GM19372 (cell line): ENCODE measurements around the gene C3orf52.

Experiments
- ATAC-seq: cut with Tn5 transposase; IDR thresholded peaks from one replicate; pipeline ENCODE4 v1.9.1; 2021; ENCODE audit warnings: mild to moderate bottlenecking, low read depth, moderate library complexity; ENCODE audit not compliant: unreplicated experiment

Gene C3orf52

GRCh38 chr3:112133626-112134334 is 47.6 kb downstream of the C3orf52 start:
- ATAC-seq: no peak

- ATAC-seq: no peak
Measured at GRCh38 chr3:112134335-112135124, 48.3 kb downstream of the C3orf52 start.

- ATAC-seq: no peak
Measured at GRCh38 chr3:112136046-112136445, 49.9 kb downstream of the C3orf52 start.

GRCh38 chr3:112136959-112137693 is 50.9 kb downstream of the C3orf52 start:
- no peak for ATAC-seq

GRCh38 chr3:112137781-112138180 is 51.6 kb downstream of the C3orf52 start:
- no peak for ATAC-seq

GRCh38 chr3:112138219-112138969 is 52.2 kb downstream of the C3orf52 start:
- ATAC-seq: no peak

GRCh38 chr3:112140584-112140983 is 54.4 kb downstream of the C3orf52 start:
- no peak for ATAC-seq

GRCh38 chr3:112141293-112141692 is 55.1 kb downstream of the C3orf52 start:
- ATAC-seq: no peak

GRCh38 chr3:112143251-112143650 is 57.1 kb downstream of the C3orf52 start:
- no peak for ATAC-seq

- ATAC-seq: no peak
Measured at GRCh38 chr3:112143689-112144088, 57.5 kb downstream of the C3orf52 start.

- ATAC-seq: no peak
Measured at GRCh38 chr3:112149136-112149535, 62.9 kb downstream of the C3orf52 start.

GRCh38 chr3:112167758-112168157 is 81.6 kb downstream of the C3orf52 start:
- ATAC-seq: no peak
